Measurements from ENCODE around the gene ZNF716. TPM values are rescaled to one million over a fixed set of nuclear protein-coding genes. Genes with fewer than 3 reads are reported as not detected.
"Not testable (repeated sequence)": the region's sequence is repeated elsewhere in the genome, so short reads cannot be mapped to it uniquely, and the experiment has no call there.

The ZNF716 gene
- polyA plus RNA-seq (ENCODE audit: insufficient read length), result 0.12 TPM
- long read RNA-seq, donor 1, result 0 reads
- long read RNA-seq, donor 2, result 0 reads
- long read RNA-seq, donor 3, result 0 reads
- long read RNA-seq, donor 4, result 0 reads
- long read RNA-seq, donor 5, result 0 reads
- long read RNA-seq, donor 6, result 0 reads
- long read RNA-seq, donor 7, result 0 reads
- long read RNA-seq, donor 8, result 0 reads

DNA sequence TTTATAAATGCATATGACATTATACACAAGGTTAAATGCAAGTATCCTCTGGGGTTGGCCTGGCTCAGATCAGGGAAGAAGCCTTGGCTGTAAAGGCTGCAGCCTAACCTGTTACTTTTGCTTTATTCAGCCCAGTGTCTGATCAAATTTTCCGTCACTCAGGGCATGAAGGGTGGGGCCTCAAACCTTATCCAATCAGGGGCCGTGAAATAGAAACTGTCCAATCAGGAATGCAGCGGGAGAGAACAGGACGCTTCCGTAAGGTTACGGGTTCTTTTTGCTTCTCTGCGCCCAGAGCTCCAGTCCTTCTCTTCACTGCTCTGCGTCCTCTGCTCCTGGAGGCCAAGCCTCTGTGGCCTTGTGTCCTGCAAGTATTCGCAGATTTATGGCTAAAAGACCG lies at the start of gene ZNF716:
Gene ZNF716, plus strand, starts transcription at position 274 of the 400 bp plus-strand sequence. Its CDS starts 112 bp downstream, at position 386.
- no peak for DNase-seq

GRCh38 chr7:57400531-57401155 lies 49.3 kb upstream of the ZNF716 start:
- no peak for DNase-seq

DNA sequence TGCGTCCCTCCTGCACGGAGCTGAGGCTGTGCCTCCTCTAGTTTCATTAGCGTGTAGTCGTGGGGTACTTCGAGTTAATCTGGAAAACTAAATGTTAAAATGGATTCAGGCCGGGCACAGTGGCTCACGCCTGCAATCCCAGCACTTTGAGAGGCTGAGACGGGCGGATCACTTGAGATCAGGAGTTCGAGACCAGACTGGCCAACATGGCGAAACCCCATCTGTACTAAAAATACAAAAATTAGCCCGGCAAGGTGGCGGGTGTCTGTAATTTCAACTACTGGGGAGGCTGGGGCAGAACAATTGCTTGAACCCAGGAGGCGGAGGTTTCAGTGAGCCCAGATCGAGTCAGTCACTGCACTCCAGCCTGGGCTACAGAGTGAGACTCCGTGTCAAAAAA lies 46.9 kb upstream of the ZNF716 start:
- not testable (repeated sequence) for DNase-seq

- no peak for DNase-seq
These were observed 46.2 kb upstream of the ZNF716 start for GRCh38 chr7:57403601-57404342.

DNA sequence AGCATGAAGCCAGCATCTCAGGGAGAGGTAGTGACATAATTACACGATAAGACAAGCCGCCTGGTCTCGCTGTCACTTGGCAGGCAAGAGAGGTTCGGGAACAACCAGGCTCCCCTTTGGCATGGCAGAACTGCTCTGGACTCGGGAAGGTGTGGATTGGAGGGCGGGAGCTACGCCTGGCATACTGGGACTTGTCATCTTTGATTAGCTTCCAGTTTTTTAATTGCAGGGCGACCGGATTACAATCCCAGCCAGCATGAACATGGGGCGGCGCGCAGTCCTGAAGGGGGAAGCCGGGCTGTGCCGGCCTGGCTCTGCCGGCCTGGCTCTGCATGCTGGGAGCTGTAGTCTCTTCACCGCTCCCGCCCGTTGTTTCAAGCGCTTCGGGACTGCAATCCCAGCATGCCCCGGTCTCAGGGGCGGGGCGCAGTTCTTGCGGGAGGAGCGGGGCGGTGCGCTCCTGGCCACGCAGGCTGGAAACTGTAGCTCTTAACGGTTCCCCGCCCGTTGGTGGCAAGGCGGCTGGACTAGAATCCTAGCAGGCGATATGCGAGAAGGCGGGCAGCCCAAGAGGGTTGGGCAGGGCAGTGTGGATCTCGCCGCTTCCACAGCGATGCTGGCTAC lies 45.5 kb upstream of the ZNF716 start:
- no peak for DNase-seq

DNA sequence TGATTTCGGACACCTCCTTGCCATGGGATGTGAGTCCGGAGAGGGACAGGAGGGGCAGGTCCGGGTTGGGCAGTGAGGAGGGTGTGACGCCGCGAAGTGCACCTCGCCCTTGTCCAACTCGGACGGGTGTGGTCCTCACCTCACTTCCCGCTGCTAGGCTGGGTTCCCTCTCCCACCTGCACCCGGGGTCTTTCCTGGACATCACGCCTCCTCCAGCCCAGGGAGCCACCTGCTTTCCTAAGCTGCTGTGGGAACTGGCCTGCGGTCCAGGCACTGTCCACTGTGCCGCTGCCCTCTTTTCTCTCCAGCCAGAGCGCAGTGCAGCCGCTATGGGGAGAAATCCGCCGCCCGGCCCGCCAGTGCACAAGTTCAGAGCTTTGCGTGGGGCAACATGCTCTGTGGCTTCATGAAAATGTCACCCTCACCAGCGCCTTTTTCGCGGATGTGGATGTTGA lies 45.0 kb upstream of the ZNF716 start:
- DNase-seq, result no peak

DNA sequence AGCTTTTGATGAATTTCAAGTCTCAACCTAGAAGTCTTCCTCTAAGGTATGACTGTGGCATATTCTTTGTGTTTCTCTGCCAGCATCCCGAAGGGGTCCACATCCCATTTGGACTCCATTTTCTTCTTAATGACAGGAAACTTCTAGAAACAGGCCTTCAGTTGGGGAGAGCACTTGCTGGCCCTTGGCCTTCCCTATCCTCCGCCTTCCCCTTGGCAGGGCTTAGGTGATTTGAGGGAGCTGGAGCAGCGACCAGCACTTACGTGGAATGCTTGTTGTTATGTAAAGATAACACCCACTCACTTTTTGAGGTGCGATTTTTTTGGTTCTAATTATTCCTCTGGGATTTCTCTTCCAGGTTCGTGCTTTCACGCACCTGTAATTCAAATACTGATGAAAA lies 42.9 kb upstream of the ZNF716 start:
- no peak for DNase-seq

- no peak for DNase-seq
These were observed 37.8 kb upstream of the ZNF716 start for GRCh38 chr7:57412168-57412567.

- no peak for DNase-seq
These were observed 37.4 kb upstream of the ZNF716 start for GRCh38 chr7:57412618-57413017.

GRCh38 chr7:57413529-57414398 lies 36.2 kb upstream of the ZNF716 start:
- DNase-seq, result no peak

DNA sequence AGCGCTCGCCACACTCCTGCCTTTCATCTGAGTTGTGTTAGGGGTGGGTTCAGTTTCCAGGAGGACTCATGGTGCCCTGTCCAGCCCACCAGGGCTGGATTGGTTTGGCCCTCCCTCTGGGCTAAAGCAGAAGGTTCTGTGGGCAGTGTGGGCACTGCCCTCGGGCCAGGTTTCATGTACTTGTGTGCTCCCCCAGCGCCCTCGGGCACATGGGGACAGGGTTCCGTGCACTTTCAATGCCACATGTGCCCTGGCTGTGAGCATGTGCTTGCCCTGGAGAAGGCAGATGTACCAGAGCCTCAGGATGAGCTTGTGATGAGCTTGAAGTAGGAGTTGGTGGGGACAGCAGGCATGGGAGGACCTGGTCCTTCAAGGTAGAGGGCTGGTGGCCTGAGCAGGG lies 35.6 kb upstream of the ZNF716 start:
- no peak for DNase-seq

- DNase-seq, result no peak
These were observed 35.1 kb upstream of the ZNF716 start for GRCh38 chr7:57414852-57415251.

- DNase-seq, result no peak
These were observed 34.7 kb upstream of the ZNF716 start for GRCh38 chr7:57415326-57415725.

DNA sequence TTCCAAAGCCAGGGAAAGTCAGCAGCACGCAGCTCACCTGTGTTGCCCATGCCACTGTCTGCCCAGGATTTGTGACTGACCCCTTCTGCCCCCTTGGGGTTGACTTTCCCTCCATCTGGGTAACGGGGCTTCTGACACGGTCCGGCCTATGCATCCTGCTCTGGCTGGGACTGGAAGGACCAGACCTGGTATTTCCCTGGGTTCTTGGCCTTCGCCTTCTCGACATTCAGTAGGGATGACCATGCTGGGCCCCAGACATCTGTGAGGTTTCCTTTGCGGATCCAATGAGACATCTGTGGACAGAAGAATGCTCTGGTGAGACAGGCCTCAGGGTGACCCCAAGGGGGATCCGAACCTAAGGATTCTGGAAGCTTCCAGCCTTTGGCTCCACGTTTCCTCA lies 34.2 kb upstream of the ZNF716 start:
- DNase-seq, result no peak

DNA sequence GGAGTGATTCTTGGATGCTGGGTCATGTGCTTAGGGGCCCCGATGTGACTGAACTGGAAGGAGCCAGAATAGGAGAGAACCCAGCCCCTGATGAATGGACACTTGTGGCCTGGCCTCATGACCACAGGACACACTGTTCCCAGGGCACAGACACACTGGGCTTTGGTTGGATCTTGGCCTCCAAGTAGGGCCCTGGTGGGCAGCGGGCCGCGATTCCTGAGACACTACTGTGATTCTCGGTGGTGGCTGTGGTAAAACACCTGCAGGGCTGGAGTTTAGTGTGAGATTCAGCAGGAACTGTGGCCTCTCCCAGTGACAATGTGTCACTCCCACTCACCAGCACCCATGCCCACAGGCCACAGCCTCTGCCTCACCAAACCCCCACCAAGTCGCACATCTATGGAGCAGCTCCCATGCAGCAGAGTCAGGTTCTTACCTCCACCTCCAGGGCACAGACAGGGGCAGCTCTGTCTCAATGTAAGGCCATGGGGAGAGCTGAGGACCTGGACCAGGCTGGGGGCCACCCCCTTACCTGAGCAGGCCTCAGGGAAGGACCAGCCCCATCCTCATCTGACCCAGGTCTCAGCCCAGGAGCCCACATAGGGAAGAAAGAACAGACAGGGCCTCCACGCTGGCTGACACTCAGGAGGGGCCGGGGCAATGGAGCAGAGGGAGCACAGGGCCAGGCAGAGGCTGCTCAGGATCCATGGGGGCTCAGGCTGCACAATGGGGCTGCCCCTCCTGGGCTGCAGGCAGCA lies 33.2 kb upstream of the ZNF716 start:
- no peak for DNase-seq

GRCh38 chr7:57417736-57418135 lies 32.2 kb upstream of the ZNF716 start:
- no peak for DNase-seq

- DNase-seq, result no peak
These were observed 26.2 kb upstream of the ZNF716 start for GRCh38 chr7:57423768-57424167.

GRCh38 chr7:57424515-57425238 lies 25.3 kb upstream of the ZNF716 start:
- DNase-seq, result no peak

GRCh38 chr7:57425239-57425944 lies 24.6 kb upstream of the ZNF716 start:
- DNase-seq, result no peak

All from left kidney (tissue), 8 donors.